ENCODE data around the gene BAD. TPM values are rescaled to one million over a fixed set of nuclear protein-coding genes. Genes with fewer than 3 reads are reported as not detected.

BAD gene
- total RNA-seq, 1 experiment from 2014 or later, result 148 TPM

DNA sequence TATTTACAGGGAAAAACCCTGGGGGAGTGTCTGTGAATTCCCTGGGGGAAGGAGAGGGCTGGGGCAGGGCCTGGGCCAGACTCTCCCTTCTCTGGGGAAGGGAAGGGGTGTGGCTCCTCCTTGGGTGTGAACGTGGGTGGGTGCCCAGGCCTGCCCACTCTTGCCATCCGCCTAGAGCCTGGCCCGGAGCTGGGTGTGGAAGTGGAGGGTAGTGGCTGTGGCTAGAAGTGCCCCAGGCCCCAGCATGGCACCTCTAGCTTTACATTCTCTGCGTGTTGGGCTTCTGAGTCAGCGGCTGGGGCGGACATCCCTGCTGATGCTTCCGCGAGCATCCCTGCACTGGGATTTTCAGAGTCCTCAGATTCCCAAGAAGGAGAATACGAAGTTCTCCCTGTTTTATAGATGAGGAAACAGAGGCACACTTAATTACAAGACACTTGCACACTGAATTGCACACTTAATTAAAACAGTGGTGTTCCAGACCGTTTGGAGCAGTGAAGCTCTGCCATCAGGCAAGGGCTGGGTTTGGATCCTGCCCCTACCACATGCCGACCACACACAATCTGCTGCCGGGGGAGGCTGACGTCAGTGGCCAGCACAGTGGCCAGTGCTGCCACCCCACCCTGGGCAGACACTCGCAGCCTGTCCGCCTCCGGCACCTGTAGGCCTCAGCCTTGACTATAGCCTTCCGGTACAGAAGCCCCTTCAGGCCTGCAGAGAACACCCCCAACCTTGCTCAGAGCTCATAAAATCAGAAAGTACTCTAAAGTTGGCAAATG is 7.6 kb downstream of the BAD start:
- DNase-seq (ENCODE audit: low read depth), result no peak

DNA sequence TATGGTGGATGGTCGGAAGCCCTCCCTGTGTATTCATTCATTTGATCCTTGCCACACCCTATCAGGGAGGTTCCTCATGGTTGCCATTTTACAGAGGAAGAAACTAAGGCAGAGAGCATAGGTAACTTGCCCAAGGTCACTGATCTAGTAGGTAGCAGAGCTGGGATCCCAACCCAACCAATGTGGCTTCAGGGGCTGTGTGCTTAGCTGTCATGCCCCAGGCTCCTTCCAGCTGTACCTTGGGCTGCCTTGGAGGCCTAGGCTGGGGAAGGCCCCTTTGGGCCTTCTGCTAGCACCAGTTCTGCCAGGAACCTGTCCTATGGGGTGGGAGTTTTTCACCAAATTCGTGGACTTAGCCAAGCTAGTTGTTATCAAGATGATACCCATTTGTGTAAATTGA is 8.6 kb downstream of the BAD start:
- DNase-seq (ENCODE audit: low read depth), result no peak

DNA sequence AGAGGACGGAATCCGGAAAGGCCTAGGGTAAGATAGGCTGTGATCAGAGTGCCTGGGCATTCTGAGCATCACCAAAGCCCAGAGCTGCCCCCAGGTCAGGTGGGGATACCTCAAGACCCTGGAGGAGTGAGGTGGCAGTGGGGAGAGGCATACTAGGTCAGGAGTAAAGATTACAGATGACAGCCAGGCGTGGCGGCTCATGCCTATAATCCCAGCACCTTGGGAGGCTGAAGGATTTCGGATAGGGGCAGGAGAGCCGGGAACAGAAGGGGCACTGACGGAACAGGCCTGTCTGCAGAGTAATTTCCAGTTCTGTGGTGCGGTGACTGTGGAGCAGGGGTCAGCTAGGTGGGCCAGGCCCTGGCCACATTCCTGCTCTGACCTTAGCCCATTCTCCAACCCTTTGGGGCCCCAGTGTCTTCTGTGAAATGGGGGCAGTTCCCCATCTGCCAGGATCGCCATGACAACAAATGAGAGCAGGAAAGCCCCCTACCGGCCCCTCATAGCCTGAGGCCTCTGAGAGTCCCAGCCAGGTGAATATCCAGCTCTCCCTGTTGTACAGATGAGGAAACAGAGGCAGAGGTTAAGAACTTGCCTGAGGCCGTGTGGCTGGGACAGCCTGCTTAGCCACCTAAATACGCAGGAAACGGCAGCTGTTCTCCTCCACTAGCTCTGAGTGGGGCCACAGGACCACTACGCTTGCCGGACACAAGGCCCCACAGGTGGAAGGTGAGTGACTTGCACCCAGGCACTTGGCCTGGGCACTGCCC is 9.2 kb downstream of the BAD start:
- DNase-seq (ENCODE audit: low read depth), result no peak

DNA sequence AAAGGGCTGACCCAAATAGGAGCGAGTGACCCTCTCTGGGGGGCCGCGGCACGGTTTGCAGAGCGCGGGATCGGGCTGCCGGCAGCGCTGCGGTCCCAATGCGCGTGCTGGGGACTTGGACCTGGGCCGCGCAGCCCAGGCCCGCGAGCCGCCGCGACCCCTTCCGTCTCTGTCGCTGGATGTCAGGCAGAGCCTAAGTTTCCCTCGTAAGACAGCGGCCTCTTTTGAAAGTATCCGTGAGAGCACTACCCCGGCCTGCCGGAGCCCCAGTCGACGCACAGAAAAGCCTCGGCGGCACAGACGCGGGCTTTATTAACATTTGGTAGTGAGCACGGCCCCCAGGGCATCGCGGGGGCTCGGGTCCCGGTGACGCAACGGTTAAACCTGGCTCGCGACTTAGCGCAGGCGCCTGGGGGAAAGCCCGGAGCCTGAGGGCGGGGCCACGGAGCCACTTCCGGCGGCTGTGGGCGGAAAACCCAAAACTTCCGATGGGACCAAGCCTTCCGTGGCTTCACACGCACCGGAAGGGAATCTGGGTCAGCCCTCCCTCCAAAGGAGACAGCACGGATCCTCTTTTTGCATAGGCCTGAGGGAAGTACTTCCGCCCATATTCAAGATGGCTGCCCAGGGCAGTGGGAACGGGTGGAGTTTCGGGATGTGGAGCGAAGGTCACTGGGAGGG is 14.8 kb downstream of the BAD start:
- peak; percentile 100 for DNase-seq (ENCODE audit: low read depth)

DNA sequence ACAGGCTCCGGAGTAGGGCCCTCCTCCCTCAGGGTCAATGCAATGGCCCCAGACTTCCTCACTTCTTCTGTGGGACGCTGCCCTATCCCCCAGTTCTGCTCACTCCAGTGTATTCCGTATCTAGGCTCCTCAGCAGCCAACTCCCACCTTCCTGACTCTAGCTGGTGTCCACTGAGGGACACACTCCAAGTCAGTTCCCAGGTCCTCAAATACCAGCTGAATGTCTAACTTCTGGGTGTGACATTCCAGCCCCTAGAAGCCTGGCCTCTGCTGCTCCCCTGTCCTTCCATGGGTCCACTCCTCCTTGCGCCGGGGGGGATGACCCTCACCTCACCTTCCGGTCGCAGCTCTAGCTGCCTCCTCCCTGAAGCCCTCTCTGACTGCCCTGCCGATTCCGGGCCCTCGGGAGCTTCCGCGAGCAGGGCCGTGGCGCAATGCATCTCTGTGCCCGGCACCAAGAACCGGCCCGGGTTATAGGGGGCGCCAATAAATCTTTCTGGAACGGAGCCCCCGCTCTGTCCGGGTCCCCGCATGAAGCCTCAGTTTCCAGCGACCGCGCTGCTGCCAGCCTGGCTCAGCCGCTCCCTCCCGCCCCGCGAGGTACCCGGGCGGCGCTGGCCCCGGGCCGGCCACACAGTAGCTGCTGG is 15.4 kb downstream of the BAD start:
- no peak for DNase-seq (ENCODE audit: low read depth)

DNA sequence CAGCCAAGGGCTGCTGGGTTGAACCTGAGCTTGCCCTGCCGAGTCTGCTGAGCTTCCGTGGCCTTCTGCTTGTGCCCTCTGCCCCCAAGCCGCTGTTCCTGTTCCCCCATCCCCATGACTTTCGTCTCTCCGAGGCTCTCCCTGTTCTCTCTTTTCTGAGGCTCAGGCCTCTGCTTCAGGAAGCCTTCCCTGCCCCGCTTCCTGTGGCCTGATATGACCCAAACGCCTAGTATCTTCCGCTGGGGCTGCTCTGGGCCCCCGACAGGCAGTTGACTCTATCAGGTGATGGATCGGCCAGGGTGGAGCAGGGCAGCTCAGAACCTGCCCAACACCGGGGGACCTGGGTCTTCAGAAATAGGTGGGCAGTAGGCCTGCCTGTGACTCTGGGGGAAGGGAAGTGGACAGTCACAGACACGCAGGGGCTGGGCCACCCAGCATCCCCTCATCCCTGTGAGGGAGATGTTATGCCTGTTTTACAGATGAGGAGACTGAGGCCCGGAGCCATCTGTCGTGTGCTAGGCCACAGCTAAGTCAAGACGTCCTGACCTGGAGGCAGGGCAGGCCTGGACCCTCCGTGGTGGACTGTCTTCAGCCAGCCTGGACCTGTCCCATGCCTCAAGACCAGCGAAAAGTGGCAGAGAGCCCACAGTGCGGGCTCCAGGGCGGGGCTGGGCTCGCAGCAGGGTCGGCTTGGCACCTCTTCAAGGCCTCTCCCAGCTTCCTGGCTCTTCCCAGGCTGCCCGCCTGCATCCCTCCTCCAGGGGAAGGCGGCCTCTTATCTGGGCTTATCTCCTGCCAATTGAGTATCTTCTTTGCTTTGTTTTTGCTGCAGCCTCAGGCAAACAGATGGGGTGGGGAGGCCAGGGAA is 16.2 kb downstream of the BAD start:
- peak; percentile 90 for DNase-seq (ENCODE audit: low read depth)

DNA sequence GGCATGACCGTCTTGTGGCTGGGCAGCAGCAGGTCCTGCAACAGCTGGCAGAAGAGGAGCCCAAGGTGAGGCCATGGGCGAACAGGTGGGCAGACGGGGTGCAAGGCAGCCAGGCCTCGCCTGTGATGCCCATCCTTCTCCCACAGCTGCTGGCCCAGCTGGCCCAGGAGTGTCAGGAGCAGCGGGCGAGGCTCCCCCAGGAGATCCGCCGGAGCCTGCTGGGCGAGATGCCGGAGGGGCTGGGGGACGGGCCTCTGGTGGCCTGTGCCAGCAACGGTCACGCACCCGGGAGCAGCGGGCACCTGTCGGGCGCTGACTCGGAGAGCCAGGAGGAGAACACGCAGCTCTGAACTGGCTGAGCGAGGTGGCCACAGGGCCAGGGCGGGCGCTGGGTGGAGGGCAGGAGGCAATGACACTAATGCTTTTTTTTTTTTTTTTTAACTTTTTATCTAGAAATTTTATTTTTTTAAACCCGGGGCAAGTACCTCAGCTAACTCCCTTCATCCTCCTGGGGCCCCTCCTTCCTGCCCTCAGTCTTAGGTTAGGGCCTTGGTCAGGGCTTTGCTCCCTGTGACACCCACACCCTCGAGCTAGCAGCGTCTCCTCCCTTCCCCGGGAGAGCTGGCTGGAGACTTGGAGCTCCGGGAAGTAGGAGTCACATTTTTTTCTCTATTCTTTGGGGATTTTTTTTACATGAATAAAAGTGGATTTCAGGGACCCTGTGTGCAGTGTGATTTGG is 17.1 kb downstream of the BAD start:
- DNase-seq (ENCODE audit: low read depth), result no peak

DNA sequence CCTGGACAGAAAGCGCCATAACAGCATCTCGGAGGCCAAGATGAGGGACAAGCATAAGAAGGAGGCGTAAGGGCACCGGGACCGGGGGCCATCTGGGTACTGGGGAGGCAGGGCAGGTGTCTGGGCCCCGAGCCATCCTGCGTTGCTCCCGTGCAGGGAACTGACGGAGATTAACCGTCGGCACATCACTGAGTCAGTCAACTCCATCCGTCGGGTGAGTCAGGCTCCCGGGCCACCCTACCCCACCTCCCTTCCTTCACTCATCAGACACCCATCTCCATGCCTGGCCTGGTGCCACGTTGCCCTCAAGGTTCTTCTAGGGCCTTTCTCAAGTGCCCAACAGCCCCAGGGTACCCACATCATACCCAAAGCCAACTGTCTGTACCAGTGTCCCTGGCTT is 18.1 kb downstream of the BAD start:
- DNase-seq (ENCODE audit: low read depth), result peak; percentile 69

DNA sequence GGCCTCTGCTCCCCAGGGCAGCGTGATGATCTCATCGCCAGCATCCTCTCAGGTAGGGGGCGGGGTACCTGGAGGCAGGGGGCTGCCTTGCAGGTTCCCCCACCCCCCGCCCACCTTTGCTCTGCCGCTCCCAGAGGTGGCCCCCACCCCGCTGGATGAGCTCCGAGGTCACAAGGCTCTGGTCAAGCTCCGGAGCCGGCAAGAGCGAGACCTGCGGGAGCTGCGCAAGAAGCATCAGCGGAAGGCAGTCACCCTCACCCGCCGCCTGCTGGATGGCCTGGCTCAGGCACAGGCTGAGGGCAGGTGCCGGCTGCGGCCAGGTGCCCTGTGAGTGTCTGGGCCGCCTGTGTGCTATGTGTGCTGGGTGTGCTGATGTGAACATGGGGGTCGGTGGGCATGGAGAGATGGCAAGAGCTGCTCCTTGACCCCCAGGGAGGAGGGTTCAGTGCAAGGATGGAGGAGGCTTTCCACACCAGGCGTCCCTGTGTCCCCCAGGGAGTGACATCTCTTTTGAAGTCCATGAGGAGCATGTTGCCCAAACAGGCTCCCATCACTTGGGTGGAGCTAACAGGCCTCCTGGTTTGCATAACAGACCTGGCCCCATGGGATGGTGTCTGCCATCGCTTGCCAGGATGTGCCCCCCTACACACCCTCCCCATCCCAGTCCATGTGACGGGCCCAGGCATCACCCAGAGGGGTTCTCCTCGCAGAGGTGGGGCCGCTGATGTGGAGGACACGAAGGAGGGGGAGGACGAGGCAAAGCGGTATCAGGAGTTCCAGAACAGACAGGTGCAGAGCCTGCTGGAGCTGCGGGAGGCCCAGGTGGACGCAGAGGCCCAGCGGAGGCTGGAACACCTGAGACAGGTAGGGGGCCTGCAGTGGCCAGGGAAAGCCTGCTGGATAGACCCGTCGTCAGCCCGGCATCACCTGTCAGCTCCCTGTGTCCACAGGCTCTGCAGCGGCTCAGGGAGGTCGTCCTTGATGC is 19.0 kb downstream of the BAD start:
- no peak for DNase-seq (ENCODE audit: low read depth)

DNA sequence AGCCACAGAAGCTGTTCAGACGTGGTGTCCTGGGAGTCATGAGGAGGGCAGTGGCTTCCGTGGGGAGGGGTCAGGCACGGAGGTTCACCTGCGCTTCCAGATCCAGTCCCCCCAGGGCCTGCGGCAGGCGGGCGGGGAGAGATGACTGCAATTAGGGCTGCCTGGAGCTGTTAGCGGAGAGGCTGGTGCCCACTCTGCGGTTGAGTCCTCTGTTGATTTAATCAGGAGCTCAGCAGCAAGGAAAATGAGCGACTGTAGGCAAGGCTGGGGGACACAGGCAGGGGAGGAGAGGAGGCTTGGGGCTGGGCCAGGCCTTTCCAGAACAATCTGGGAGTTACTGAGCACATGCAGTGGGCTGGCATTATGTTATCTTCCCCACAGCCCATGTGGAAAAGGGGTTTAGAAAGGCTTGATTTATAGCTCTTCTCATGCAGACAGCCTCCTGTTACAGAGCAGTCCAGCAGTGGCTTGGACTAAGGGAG is 20.1 kb downstream of the BAD start:
- DNase-seq (ENCODE audit: low read depth), result no peak

DNA sequence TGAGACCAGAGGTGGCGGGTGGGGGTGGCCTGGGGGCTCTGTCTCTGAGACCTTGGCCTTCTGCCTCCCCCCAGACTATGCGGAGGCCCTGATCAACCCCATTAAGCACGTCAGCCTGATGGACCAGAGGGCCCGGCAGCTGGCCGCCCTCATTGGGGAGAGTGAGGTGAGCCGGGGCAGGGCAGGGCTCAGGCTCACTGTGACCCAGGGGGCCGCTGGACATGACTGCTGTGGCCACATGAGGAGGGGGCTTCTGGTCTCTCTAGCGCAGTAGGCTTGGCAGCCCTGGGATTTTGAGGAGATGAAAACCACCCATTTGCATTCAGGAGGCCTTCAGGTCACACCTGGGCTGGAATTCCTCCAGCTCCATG is 20.5 kb downstream of the BAD start:
- DNase-seq (ENCODE audit: low read depth), result no peak

DNA sequence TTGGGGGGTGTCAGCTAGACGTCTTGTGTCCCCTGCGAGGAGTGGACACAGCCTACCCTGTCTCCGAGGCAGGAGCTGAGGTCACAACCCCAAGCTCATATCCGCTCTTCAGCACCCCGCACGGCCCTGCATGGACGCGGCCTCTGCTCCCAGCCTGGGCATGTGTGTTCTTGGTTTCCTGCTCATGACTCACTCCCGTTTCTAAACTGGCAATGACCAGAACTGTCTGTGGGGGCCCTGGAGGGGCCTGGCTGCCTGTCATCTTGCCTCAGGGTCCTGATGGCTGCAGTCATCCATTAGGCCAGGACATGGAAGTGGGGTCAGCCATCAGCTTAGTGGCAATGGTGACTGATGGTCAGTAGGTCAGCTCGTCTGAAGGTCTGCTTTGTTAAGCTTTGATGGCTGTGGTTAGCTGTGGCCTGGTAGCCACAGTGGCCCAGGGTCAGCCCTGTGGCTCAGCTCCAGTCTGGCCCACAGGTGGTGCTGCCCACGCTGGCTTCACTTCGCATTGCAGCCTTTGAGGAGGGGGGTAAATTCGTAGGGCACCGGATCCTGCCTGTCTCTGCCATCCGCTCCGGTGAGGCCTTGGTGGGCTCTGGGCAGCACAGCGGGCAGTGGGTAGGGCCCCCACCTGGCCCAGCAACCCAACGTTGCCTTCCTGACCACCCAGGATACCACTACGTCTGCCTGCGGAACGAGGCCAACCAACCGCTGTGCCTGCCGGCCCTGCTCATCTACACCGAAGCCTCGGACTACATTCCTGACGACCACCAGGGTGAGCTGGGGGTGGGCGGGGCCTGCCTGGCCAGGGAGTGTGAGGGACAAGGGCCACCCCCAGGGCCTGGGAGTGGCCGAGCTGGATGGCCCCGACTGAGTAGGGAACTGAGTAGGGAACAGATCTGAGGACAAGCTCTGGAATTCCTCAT is 21.2 kb downstream of the BAD start:
- DNase-seq (ENCODE audit: low read depth), result peak; percentile 87

DNA sequence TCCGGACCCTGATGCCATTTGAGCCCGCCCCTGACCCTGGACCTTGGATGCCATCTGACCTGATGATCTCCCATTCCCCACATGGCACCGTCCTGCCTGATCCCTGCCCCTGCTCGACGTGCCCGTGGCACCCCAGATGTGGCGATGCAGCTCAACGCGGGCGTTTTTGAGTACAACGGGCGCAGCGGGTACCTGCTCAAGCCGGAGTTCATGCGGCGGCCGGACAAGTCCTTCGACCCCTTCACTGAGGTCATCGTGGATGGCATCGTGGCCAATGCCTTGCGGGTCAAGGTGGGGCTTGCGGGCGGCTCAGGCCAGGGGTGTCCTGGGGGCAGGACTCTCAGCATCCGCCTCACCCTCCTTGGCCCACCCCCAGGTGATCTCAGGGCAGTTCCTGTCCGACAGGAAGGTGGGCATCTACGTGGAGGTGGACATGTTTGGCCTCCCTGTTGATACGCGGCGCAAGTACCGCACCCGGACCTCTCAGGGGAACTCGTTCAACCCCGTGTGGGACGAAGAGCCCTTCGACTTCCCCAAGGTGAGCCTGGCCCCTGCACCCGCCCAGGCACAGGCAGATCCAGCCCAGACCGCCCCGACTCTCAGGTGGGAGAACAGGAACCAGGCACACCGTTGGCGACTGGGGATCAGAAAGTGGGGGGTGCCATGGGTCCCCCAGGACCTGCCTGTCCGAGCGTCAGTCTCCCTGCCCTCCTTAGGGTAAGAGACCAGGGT is 22.0 kb downstream of the BAD start:
- no peak for DNase-seq (ENCODE audit: low read depth)

DNA sequence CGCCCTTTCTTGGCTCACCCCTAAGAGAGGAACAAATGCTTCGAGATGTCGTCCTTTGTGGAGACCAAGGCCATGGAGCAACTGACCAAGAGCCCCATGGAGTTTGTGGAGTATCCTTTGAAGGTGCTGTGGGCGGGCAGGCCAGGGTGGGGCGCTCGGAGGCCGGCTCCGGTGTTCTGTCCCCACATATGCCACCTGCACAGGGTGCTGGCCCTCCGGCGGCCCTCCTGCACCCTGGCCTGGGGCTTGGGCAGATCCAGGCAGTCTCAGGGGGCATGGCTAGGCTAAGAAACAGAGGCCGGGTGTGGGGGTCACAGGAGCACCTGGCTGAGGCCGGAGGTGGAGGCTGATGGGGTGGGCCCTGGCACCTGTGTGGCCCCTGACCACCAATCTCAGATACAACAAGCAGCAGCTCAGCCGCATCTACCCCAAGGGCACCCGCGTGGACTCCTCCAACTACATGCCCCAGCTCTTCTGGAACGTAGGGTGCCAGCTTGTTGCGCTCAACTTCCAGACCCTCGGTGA is 22.8 kb downstream of the BAD start:
- DNase-seq (ENCODE audit: low read depth), result no peak

DNA sequence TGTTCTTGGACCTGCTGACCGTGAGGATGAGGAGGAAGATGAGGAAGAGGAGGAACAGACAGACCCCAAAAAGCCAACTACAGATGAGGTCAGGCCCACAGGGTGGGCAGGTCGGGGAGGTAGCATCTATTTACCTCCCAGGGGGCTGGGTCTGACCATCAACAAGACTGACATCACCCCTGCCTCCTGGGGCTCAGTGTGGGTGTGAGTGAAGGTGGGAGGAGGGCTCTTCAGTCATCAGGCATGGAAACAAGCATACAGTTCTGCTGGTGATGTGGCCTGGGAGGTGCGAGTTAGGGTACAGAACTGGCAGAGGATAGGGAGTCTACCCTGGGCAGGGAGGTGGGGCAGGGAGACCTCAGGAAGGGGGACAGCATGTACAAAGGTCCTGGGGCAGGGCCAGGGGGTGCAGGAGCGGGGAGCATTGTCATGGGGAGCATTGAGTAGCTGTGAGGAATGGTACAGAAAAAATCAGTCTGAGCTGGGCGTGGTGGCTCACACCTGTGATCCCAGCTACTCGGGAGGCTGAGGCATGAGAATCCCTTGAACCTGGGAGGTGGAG is 24.2 kb downstream of the BAD start:
- DNase-seq (ENCODE audit: low read depth), result no peak

DNA sequence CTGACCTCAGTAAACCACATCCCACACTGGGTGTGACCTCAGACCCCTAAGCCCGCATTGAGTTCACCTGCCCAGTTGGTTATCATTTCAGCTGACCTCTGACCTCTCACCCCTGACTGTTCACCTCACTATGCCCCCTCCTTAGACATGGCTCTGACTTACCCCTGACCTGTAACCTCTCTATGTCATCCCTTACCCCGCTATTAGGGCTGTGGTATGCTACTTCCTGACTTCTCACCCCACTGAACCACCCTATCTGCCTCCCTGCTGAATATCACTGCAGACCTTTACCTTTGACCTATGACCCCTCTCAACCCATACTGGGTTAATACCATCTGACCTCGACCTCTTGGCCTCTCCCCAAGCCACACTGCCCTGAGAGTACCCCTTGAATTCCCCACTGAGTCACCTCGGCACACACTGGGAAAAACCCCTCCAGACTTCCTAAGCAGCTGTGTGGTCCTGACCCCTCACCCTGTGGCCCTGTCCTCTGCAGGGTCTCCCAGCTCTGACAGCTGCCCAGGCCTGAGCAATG is 24.9 kb downstream of the BAD start:
- DNase-seq (ENCODE audit: low read depth), result no peak

Measured in M059J (cell line).